Liver (tissue), 3 donors: Measurements from ENCODE around the gene IL21R.

ENCODE experiments used
- CTCF ChIP-seq: fragments of 150-350 bp; IDR thresholded peaks from 2 replicates; pipeline ENCODE4 v1.5.1; 2017; ENCODE audit warnings: improper control_type of control experiment, low read depth, low read length; ENCODE audit not compliant: missing input control
- EGR1 ChIP-seq, 2 donors: IDR thresholded peaks; 2 replicates each; pipeline ENCODE4 v1.6.1; 2016 to 2018; ENCODE audit warnings: antibody characterized with exemption in 2 of 2, low read depth in 2 of 2
- GABPA ChIP-seq, 2 donors: IDR thresholded peaks in 1 of 2; conservative IDR thresholded peaks in 1 of 2; 2 replicates each; pipeline ENCODE4 v1.6.1; 2016; ENCODE audit warnings: antibody characterized with exemption in 2 of 2, mild to moderate bottlenecking in 1 of 2, moderate library complexity in 1 of 2
- HNF4A ChIP-seq, 2 donors: conservative IDR thresholded peaks; 2 replicates each; pipeline ENCODE4 v1.6.1; 2016; ENCODE audit warnings: antibody characterized with exemption in 2 of 2, mild to moderate bottlenecking in 2 of 2
- HNF4G ChIP-seq: IDR thresholded peaks from 2 replicates; pipeline ENCODE4 v1.6.1; 2016; ENCODE audit warnings: antibody characterized with exemption
- JUND ChIP-seq, 2 donors: IDR thresholded peaks; 2 replicates each; pipeline ENCODE4 v1.6.1; 2016; ENCODE audit warnings: antibody characterized with exemption in 2 of 2
- NR2F2 ChIP-seq: IDR thresholded peaks from 2 replicates; pipeline ENCODE4 v1.6.1; 2016; ENCODE audit warnings: antibody characterized with exemption
- RAD21 ChIP-seq, 2 donors: IDR thresholded peaks; 2 replicates each; pipeline ENCODE4 v1.6.1; 2016; ENCODE audit warnings: antibody characterized with exemption in 2 of 2, mild to moderate bottlenecking in 2 of 2
- SP1 ChIP-seq: IDR thresholded peaks from 2 replicates; pipeline ENCODE4 v1.6.1; 2018; ENCODE audit warnings: antibody characterized with exemption, mild to moderate bottlenecking
- TAF1 ChIP-seq: conservative IDR thresholded peaks from 2 replicates; pipeline ENCODE4 v1.6.1; 2016; ENCODE audit warnings: antibody characterized with exemption, mild to moderate bottlenecking
- ZBTB33 ChIP-seq: IDR thresholded peaks from 2 replicates; pipeline ENCODE4 v1.6.1; 2016; ENCODE audit warnings: antibody characterized with exemption
- TF ChIP-seq, protein P1 (sequence below): IDR thresholded peaks from 2 replicates; pipeline ENCODE4 v1.6.1; 2016; ENCODE audit warnings: antibody characterized with exemption
- donor health status: healthy.
- donor health status: healthy.

DNA sequence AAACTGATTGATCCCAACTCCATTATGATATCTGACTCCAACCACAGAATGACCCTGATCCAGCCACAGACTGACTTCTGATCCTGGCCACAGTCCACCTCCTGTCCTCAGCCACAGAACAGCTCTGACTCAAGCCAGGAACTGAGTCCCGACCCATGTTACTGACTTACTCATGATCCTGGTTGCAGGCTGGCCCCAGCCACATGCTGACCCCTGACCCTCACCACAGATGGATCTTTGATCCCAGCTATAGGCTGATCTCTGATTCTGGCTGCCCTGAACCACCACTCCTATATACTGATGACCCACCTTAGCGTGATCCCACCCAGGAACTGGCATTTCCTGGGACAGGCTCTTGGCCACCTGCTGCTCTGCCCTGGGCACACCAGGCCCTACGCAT lies 32.2 kb upstream of the IL21R start:
- TF ChIP-seq CTCF (no peak), ZBTB33 (no peak), SP1 (no peak), GABPA (IDR thresholded peaks at IDR 0.05 in 1 of 2, conservative IDR thresholded peaks at IDR 0.05 in 1 of 2) (no peak), NR2F2 (no peak), RAD21 (IDR thresholded peaks at IDR 0.05) (no peak), TAF1 (no peak), HNF4A (conservative IDR thresholded peaks at IDR 0.05) (no peak), HNF4G (no peak), EGR1 (IDR thresholded peaks at IDR 0.05; ENCODE audit: low read depth in 2 of 2) (no peak), JUND (IDR thresholded peaks at IDR 0.05) (no peak)
- TF ChIP-seq, protein P1, sequence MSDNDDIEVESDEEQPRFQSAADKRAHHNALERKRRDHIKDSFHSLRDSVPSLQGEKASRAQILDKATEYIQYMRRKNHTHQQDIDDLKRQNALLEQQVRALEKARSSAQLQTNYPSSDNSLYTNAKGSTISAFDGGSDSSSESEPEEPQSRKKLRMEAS, result no peak
